Cardiac fibroblast (primary cell): ENCODE results near the gene PLD2.

Experiments
- DNase-seq, 2 donors: peaks; one replicate each; pipeline versions ENCODE4 v3.0.0 to v3.0.0-alpha.2; 2010; ENCODE audit warnings: low read depth in 2 of 2
- H3K4me3 ChIP-seq, 2 donors: replicated peaks in 1 of 2; 1 replicate in 1 of 2; 2 replicates in 1 of 2; pipeline ENCODE4 v1.5.1; 2011; ENCODE audit warnings: low read depth in 2 of 2, low read length in 2 of 2, mild to moderate bottlenecking in 2 of 2, moderate library complexity in 1 of 2
- TF ChIP-seq, protein P1 (sequence below): IDR thresholded peaks from one replicate; pipeline ENCODE4 v1.5.1; 2011; ENCODE audit warnings: low read depth, mild to moderate bottlenecking, low read length, inconsistent platforms

Gene PLD2

DNA sequence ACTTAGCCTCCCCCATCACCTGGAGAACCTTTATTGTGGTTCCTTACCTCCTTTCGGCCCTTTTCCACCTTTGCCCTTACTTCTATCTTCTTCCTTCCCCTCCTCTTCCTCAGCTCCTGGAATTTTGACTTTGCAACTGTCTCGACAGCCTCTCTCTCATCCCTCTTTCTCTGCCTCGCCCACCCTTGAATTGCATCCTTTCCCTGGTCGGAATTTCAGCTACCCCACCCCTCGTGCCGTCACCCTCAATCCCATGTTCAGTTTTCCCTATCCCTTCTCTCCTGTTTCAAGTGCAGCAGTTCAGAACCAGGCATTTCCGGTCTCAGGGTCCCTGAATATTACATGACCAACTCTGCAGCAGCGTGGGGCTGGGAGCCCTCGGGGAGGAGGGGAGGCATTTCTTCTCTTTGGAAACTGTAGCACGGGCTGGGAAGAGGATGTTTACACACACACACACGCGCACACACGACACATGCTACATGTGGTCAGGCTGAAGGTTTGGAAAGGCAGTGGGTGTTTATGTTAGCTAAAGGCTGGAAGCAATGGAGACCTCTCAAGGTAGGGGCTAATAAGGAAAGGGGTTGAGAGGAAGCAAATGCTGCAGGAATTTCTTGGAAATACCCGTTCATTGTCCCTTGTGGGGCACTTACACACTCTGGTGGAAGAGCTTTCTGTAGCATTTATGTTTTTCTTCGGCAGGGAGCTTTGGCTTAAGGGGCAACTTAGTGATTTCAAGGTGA, 27.2 kb downstream of the PLD2 start:
- peak; percentile 46 to 60 for DNase-seq
- H3K4me3 ChIP-seq: peak overlapping the region; percentile 75 to 96
- TF ChIP-seq, protein P1, sequence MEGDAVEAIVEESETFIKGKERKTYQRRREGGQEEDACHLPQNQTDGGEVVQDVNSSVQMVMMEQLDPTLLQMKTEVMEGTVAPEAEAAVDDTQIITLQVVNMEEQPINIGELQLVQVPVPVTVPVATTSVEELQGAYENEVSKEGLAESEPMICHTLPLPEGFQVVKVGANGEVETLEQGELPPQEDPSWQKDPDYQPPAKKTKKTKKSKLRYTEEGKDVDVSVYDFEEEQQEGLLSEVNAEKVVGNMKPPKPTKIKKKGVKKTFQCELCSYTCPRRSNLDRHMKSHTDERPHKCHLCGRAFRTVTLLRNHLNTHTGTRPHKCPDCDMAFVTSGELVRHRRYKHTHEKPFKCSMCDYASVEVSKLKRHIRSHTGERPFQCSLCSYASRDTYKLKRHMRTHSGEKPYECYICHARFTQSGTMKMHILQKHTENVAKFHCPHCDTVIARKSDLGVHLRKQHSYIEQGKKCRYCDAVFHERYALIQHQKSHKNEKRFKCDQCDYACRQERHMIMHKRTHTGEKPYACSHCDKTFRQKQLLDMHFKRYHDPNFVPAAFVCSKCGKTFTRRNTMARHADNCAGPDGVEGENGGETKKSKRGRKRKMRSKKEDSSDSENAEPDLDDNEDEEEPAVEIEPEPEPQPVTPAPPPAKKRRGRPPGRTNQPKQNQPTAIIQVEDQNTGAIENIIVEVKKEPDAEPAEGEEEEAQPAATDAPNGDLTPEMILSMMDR: no peak

DNA sequence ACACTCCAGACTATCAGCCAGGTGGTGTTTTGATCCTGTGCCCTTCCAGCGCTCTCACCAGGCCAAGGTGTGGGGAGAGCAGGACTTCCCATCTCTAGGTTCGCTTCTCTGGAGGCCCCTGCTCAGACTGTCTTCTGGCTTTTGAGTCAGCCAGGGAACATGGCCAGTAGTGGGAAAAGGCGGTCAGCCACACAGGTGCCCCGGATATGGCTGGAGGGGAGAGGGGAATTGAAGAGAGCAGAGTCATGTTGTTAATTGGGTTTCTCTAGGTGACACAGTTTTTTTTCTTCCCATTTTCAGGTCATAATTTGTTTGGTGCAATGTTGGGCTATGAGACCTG, 27.7 kb downstream of the PLD2 start:
- TF ChIP-seq, protein P1: no peak
- no peak for DNase-seq
- H3K4me3 ChIP-seq: peak overlapping the region in 1 of 2 donors; percentile 96

GRCh38 chr17:4836221-4836620, 29.3 kb downstream of the PLD2 start:
- no peak for DNase-seq
- H3K4me3 ChIP-seq: no peak overlapping the region
- TF ChIP-seq, protein P1: no peak

DNA sequence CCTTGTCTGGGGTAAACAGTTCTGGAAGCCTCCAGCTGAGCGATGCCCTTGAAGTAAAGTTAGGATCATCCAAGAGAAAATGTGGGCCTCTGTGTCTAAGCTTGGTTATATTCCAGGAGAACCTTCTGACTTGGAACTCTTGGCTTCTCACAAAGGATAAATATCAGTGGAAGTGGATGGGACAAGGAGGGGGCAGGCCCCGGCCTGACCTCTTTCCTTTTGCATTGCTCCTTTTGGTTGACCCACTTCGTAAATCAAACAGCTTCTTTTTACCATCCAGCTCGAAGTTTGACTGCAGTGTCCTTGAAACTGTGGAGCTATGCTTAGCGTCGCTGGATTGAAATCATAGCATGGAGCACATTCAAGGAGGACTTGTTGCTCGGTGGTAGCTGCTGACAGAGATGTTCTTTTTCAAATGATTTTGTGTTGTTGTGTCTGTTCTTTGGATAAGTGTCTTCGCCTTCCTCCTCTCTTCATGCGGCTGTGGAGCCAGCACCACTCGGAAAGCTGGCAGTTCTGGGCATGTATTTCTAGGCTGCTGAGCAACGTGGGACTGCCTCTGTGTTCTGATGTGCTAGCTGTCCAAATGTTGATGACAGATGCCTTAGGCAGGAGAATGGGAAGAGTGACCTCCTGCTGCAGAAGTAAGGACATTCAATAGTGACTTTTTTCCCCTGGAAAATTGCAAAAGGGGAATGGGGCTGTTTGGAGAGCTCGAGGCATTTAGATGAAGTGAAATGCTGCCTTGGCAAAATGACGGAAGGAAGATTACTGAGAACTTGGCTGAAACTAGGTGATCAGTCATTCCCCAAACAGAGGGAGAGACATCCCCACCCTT, 30.7 kb downstream of the PLD2 start:
- no peak overlapping the region for H3K4me3 ChIP-seq
- TF ChIP-seq, protein P1: no peak
- DNase-seq: no peak

GRCh38 chr17:4838309-4838785, 31.4 kb downstream of the PLD2 start:
- no peak overlapping the region for H3K4me3 ChIP-seq
- TF ChIP-seq, protein P1: no peak
- DNase-seq: no peak

DNA sequence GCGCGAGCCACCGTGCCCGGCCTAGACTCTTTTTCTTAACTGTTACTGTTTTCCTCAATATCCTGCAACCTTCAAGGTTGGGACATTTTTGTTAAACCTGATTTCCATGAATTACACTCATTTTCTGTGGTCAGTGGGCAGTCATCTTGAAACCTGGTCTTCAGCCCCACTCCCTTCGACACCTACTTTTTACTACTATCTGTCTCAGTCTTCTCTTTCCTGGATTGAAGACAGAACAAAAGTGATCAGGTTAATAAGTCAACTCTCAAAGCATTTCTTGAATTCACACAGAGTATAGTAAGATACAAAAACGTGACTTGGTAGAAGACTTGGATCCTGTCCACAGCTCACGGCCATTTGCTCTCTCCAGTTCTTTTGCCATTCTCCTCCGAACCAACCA, 32.3 kb downstream of the PLD2 start:
- TF ChIP-seq, protein P1: no peak
- DNase-seq: no peak
- no peak overlapping the region for H3K4me3 ChIP-seq
